HUDEP-2 (cell line): Measurements from ENCODE around the gene ANTXR2.
A peak's percentile ranks its signal among the peaks of the same experiment; 100 is the strongest.

Experiments used
- DNase-seq, 76 experiments: peaks; one replicate each; lab custom pipeline; 2025; ENCODE audit not compliant: unreplicated experiment in 76 of 76; lab: John Stamatoyannopoulos, UW

ANTXR2 gene

DNA sequence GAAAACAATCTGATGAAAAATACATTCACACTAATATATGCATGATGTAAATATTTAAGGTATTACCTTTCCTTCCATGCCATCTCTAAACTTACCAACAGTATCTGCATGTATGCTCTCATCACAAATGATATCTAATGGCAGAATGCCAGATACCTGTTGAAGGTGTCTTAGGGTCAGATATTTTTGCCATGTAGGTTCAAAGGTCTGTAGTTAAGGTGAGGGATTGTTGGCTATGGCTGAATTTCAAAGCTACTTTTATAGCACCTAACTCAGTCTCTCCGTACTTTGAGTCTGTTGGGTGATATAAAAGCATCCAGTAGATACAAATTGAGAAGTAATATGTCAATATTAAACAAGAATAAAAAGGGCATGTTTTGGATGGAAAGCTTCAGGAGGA is 19.8 kb upstream of the ANTXR2 start:
- DNase-seq, result no peak

- DNase-seq, result no peak
Measured at GRCh38 chr4:80092088-80092487, 19.1 kb upstream of the ANTXR2 start.

DNA sequence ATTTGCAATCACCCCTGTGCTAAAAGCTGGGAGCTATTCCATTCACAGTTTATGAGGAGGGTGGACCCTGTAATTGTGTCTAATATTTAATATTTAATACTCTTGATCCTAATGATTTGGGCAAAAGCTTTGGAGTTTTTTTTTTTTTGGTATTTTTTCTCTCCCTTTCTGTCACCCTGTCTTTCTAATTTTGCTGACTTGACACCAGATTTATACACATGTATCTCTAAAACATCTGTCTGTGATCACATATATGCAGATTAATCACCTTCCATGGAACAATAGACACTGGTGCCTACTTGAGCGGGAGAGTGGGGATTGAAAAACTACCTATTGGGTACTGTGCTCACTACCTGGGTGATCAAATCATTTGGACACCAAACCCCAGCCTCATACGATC is 18.7 kb upstream of the ANTXR2 start:
- DNase-seq, result no peak

- no peak for DNase-seq
Measured at GRCh38 chr4:80091184-80091583, 18.2 kb upstream of the ANTXR2 start.

- no peak for DNase-seq
Measured at GRCh38 chr4:80090090-80090489, 17.1 kb upstream of the ANTXR2 start.

GRCh38 chr4:80088471-80088870 is 15.4 kb upstream of the ANTXR2 start:
- no peak for DNase-seq

DNA sequence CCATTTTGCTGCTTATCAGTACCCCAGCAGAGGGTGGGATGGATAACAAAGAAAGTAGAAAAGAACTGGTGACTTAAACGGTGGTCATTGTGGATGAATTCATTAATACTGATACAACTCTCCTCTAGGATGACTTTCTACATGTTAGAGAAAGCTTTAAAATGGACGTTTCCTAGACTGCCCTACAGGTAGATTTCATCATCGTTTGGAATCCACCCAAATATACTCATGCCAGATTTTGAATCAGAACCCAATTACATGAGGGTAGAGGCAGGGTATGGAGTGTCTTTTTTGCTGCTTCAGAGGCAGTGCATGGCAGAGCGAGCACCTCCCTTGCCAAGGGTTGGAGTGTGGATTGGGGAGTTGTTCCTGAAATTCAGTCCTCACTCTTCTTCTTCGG is 13.3 kb upstream of the ANTXR2 start:
- no peak for DNase-seq

- DNase-seq, result no peak
Measured at GRCh38 chr4:80085081-80085480, 12.1 kb upstream of the ANTXR2 start.

GRCh38 chr4:80082693-80083092 is 9.7 kb upstream of the ANTXR2 start:
- DNase-seq, result no peak

GRCh38 chr4:80081566-80081965 is 8.5 kb upstream of the ANTXR2 start:
- no peak for DNase-seq

DNA sequence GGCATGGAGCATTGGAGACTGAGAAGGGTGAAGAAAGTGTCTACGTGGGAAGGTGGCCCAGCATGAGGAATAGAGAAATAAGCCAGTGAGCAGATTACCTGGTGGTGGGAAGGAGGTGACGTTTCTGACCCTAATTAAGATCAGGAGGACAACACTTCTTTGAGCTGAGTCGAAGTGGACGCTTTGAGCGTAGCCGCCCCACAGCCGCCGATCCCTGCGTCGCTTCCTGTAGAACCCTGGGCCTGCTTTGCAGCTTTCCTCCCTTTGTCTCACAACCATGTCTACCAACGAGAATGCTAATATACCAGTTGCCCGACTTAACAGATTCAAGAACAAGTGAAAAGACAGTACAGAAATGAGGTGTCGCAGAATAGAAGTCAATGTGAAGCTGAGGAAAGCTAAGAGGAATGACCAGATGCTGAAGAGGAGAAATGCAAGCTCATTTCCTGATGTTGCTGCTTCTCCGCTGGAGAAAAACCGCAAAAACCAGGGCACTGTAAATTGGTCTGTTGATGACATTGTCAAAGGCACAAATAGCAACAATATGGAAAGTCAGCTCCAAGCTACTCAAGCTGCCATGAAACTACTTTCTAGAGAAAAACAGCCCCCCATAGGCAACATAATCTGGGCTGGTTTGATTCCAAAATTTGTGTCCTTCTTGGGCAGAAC is 6.4 kb upstream of the ANTXR2 start:
- DNase-seq, result no peak

DNA sequence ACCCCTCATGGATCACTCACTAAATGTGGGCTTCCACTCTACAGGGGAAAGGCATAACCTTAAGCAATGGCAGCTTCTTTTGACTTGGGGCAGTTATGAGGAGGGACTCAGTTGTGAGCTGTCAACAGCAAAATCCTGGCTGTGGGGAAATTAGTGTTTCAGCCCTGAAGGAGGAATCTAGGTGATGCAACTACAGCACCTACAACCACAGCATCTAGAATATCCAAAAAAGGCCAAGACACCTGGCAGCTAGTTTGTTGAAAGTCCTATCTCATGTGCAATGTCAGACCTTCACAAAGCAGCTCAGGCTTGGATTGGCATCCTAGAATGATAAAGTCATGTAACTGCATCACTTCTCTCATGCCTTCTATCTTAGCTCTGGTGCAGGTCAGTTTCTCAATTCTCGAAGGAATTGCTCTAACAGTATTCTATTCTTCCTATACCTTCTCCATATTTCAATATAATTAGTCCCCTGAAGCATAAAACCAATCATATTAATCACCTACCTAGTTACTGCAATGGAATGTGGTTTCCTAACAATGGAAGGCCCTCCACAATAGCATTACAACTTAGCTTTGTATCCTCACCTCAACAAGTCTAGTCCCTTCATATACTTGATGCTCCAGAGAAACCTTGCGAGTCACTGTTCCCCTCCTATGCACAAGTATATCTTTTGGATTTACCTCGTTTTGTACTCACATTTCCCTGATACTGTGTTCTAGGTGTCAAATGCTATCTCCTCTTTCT is 5.5 kb upstream of the ANTXR2 start:
- DNase-seq, result no peak

DNA sequence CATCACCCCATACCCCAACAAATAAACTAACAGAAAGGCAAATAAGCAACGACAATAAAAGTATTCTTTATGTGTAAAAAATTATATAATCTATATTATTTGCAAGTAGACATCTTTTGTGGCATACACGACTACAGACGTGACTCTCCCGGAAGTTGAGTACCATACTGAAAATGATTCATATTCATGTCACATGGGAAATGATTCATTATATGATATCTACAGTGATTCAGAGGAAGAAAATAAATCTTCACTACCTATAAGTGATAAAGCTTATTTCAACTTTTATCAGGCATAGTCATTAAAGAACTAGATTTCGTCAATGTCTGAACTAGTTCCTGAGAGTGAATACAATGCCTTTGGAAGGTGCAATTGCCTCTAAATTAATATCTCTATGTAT is 4.6 kb upstream of the ANTXR2 start:
- no peak for DNase-seq

GRCh38 chr4:80076681-80077080 is 3.7 kb upstream of the ANTXR2 start:
- no peak for DNase-seq

- DNase-seq, result no peak
Measured at GRCh38 chr4:80075995-80076675, 3.1 kb upstream of the ANTXR2 start.

GRCh38 chr4:80074651-80075050 is 1.6 kb upstream of the ANTXR2 start:
- no peak for DNase-seq

- peak in 2 of 76 experiments; percentile 11 to 23 for DNase-seq
Measured at GRCh38 chr4:80074069-80074468, 1.0 kb upstream of the ANTXR2 start.

DNA sequence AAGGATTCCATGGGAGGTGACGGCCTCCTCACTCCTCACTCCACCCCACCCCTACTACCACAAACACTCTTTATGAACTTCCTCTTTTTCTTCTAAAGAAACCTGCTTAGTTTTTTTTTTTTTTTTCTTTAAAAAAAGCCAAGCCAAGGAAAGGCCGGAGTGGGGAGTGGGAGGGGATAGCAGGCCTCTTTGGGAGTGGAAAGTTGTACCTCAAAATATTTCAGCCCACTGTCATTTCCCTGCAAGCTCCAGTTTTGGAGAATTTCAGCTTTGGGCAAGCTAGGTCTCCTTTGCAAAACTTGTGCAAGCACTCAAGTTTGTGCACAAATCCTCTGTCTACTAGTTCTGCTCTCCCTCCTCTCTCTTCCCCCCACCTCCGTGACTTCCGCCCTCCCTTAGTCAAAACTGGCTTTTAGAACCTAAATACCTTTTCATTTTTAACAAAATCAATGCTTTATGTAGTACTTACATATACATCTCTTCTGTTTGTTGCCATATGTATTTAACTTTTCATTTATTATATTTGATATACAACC is 512 bp upstream of the ANTXR2 start:
- peak in 15 of 76 experiments; percentile 12 to 72 (median 35) for DNase-seq

GRCh38 chr4:80072228-80072743 is 743 bp downstream of the ANTXR2 start:
- peak in 16 of 76 experiments; percentile 1 to 28 (median 10) for DNase-seq

- peak in 2 of 76 experiments; percentile 5 to 10 for DNase-seq
Measured at GRCh38 chr4:80071604-80072227, 1.3 kb downstream of the ANTXR2 start.
